Smooth muscle cell of bladder (primary cell): ENCODE data around the gene LNPEP. TPM values are rescaled to one million over a fixed set of nuclear protein-coding genes. Genes with fewer than 3 reads are reported as not detected.

Experiments used
- total RNA-seq: library from RNA; depleted of rRNA; stranded (reverse); fragments of >200 nt; gene quantifications from 2 replicates; pipeline ENCODE4 v1.2.3, GENCODE V29; 2014

LNPEP gene
- 19.1 and 21.3 TPM in 2 replicates for total RNA-seq

GRCh38 chr5:96935559-96936430 lies at the start of gene LNPEP:
Gene LNPEP, plus strand, starts transcription at chr5:96936080. Its CDS starts 76 bp downstream, at chr5:96936156.

Other genes starting within 250 kb of the LNPEP start
- 32.2 and 47.6 TPM in 2 replicates for gene ERAP1, start 128.1 kb upstream of the LNPEP start, total RNA-seq
- gene ERAP2, start 59.6 kb upstream of the LNPEP start, total RNA-seq: 35.6 and 36.4 TPM in 2 replicates
- gene LIX1, start 206.5 kb downstream of the LNPEP start, total RNA-seq: under 0.01 TPM in 1 of 2 replicates, not detected in the other
- gene RIOK2, start 247.2 kb downstream of the LNPEP start, total RNA-seq: 25.9 and 32.6 TPM in 2 replicates